Lower leg skin (tissue), 3 donors: ENCODE results near the gene PAOX.

Experiments used
- POLR2A ChIP-seq, 2 donors: fragments of 450-650 bp; IDR thresholded peaks; one replicate each; pipeline ENCODE4 v1.6.1; 2016 to 2017; ENCODE audit warnings: antibody characterized with exemption in 2 of 2, mild to moderate bottlenecking in 1 of 2, moderate library complexity in 1 of 2
- TF ChIP-seq, protein P1 (sequence below), 3 donors: fragments of 450-650 bp; IDR thresholded peaks; one replicate each; pipeline ENCODE4 v1.5.1; 2016; ENCODE audit warnings: antibody characterized with exemption in 3 of 3, mild to moderate bottlenecking in 3 of 3, moderate library complexity in 2 of 3

DNA sequence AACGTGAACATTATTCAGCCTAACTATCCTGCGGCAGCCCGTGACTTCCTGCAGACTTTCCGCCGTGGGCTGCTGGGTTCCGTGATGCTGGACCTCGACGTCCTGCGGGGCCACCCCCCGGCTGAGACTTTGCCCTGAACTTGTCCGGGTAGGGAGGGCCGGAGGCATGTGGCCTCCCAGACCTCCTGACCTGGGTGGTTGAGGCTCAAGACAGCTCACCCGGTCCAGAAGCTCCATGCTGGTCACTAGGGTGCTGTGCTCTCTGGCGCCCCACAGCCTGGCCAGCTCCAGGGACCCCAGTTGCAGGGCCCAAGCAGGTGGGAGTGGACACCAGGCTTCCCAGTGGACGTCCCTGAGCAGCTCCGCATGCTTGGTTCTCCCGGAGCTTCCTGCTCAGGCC, 41.0 kb downstream of the PAOX start:
- TF ChIP-seq, protein P1, sequence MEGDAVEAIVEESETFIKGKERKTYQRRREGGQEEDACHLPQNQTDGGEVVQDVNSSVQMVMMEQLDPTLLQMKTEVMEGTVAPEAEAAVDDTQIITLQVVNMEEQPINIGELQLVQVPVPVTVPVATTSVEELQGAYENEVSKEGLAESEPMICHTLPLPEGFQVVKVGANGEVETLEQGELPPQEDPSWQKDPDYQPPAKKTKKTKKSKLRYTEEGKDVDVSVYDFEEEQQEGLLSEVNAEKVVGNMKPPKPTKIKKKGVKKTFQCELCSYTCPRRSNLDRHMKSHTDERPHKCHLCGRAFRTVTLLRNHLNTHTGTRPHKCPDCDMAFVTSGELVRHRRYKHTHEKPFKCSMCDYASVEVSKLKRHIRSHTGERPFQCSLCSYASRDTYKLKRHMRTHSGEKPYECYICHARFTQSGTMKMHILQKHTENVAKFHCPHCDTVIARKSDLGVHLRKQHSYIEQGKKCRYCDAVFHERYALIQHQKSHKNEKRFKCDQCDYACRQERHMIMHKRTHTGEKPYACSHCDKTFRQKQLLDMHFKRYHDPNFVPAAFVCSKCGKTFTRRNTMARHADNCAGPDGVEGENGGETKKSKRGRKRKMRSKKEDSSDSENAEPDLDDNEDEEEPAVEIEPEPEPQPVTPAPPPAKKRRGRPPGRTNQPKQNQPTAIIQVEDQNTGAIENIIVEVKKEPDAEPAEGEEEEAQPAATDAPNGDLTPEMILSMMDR (IDR thresholded peaks at IDR 0.05), result no peak
- TF ChIP-seq POLR2A (IDR thresholded peaks at IDR 0.05), result no peak
